ENCODE data around the gene TSPAN16.

DNA sequence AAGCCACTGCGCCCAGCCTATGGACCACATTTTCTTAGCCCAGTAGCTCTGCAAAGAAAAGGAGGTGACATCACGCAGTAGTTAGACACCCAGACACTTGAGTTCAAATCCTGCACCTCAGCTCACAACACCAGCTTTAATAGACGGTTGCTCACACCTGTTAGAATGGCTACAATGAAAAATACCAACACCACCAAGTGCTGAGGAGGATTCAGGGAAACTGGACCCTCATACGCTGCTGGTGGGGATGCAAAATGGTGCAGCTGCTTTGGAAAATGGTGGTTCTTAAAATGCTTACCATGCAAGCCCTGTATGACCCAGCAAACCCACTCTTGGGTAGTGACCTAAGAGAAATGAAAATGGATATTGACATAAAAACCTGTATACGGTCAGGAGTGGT, 22.0 kb upstream of the TSPAN16 start:
- TF ChIP-seq, protein P1, sequence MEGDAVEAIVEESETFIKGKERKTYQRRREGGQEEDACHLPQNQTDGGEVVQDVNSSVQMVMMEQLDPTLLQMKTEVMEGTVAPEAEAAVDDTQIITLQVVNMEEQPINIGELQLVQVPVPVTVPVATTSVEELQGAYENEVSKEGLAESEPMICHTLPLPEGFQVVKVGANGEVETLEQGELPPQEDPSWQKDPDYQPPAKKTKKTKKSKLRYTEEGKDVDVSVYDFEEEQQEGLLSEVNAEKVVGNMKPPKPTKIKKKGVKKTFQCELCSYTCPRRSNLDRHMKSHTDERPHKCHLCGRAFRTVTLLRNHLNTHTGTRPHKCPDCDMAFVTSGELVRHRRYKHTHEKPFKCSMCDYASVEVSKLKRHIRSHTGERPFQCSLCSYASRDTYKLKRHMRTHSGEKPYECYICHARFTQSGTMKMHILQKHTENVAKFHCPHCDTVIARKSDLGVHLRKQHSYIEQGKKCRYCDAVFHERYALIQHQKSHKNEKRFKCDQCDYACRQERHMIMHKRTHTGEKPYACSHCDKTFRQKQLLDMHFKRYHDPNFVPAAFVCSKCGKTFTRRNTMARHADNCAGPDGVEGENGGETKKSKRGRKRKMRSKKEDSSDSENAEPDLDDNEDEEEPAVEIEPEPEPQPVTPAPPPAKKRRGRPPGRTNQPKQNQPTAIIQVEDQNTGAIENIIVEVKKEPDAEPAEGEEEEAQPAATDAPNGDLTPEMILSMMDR (IDR thresholded peaks at IDR 0.05), result no peak
- TF ChIP-seq POLR2A (IDR thresholded peaks at IDR 0.05), result no peak

Data from suprapubic skin (tissue), 3 donors.